GM18907 (cell line): ENCODE data around the gene CD3E.
"Not testable (repeated sequence)": the region's sequence is repeated elsewhere in the genome, so short reads cannot be mapped to it uniquely, and the experiment has no call there.

Experiments
- ATAC-seq: cut with Tn5 transposase; IDR thresholded peaks from one replicate; pipeline ENCODE4 v1.9.1; 2021; ENCODE audit warnings: mild to moderate bottlenecking, moderate library complexity; ENCODE audit not compliant: unreplicated experiment

CD3E gene

DNA sequence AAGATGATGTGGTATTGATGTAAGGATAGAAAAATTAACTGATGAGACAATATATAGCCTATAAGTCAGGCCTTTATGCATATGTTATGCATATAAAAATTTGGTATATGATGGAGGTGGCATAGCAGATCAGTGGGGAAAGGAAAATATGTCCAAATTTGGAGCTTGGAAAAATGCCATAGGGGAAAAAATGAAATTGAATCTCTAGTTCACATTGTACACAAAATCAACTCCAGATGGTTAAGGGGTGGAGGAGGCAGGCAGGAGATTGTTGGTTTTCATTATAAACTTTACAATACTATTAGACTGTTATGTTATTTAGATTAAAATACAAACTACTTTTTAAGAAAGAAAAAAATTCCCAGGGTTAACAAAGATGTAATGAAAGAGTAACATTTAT lies 15.1 kb upstream of the CD3E start:
- ATAC-seq, result no peak

DNA sequence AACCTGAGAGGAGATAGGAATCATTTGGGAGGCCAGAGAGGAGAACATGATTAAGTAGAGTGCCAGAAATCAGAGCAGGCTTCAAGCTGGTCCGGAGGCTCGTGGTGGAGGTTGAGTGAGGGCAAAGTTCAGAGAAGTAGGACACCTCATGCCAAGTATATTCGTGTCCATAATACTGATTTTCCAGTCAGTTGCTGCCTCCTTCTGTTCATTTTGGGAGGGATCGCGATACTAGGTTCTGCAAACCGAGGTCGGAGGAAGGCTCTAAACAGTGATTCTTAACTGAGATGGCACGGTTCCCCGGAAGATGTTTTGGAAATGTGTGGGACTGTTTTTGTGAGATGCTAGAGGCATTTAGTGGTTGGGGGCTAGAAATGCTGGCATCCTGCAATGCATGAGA lies 13.6 kb upstream of the CD3E start:
- no peak for ATAC-seq

DNA sequence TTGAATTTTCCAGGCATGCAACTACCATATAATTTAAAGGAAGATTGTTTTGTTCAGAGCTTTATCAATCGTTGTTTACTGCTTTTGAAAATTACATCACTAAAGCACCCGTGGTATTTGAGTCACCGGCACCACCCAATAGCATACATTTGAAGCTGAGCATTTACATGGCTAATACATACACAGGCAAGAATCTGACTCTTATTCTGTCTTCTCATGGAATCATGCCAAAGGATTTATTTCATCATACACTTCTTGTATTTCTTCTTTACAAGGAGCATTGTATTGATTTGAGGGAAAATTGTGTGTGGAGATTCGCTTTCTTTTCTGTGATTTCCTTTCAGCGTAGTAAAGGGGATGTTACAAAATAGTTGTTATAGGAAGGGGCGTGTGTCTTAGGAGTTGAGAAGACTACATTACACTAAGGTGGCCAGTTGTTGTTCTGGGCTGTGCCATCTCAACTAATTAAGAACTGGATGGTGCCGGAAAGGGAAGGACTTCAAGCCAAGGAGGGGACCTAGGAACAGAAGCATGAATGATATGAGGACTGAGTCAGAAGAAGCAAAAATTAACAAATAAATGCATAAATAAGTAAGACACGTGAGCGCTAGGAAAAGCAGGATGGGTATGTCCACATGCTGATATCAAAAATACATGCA lies 12.9 kb upstream of the CD3E start:
- ATAC-seq, result no peak

DNA sequence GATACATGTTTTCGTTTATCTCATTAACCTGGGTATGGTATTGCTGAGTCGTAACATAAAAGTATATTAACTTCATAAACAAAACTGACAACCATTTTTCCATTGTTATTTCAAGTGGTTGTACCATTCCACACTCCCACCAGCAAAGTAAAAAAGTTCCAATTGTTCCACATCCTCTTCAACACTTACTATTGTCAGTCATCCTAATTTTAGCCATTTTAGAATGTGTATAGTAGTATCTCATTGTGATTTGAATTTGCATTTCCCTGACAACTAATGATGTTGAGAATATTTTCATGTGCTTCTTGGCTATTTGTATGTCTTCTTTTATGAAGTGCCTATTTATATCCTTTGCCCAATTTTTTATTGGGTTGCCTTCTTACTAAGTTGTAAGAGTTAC lies 10.5 kb upstream of the CD3E start:
- no peak for ATAC-seq

DNA sequence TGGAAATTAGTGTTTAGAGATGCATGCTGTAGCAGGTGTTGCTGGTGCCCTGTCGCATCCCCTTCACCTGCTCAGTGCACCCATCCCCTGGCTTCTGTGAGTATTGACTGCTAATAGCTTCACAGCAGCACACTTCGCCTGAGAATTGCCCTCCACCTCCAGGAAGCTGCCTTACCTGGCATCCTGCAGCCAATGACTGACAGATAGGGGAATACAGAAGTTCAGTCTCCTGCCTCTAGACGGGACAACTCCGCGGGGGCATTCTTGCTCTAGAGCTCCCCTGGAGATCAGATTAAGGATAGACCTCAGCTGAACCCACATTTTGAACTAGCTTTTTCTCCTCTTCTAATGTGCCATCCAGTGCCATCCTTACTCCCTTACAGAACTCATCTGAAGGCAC lies 9.3 kb upstream of the CD3E start:
- no peak for ATAC-seq

DNA sequence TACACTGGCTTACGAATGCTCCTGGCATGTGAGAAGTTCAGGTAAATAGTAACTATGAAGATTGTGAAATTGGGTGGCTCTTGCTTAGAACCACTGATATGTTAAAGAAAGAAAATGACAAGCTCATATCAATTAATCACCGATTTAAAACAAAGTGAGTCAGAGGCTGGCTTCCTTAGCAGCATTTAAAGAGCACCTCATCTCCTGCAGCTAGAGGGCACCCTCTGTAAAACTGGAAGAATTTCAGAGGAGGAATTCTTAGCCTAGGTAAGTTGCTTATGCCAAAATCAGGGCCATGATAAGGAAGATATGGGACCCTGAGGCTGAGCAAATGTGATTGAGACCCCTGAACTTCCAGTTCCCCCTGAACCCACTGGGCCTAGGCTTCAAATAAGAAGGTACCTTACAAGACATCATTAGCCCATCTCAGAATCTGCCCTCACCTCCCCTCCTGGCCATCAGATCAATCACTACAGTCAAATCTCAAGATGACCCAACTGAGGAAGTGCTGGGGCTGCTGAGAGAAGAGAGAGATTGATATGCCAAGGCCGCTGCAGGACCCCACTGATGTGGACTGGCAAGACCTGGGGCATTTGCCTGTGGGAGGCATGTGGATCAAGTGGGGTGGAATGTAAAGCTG lies 8.6 kb upstream of the CD3E start:
- ATAC-seq, result no peak

DNA sequence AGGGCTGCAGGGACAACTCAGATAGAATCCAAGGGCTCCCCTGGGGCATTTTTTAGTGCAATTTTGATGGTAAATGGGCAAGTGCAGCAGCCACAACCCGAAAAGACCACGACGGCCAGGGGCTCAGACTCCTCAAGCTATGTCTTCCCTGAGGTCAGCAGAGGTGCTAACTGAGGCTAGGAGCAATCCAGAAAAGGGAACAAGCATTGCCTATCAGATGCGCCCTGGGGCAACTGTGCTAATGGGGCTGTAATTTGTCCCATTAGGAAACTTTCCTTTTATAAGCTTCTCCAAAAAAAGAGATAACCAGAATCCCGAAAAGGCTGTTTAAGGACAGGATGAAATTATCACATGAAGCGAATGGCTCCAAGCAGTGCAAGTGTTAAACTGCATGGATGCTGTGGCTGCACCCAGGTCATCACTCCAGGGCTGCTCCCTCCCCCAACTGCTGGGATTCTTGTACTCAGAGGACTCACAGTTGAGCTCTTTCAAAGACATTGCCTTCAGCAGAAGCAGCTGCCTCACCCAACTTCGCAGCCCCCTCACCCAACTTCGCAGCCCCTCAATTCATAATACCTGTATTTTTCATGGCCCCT lies 2.8 kb upstream of the CD3E start:
- ATAC-seq, result no peak

DNA sequence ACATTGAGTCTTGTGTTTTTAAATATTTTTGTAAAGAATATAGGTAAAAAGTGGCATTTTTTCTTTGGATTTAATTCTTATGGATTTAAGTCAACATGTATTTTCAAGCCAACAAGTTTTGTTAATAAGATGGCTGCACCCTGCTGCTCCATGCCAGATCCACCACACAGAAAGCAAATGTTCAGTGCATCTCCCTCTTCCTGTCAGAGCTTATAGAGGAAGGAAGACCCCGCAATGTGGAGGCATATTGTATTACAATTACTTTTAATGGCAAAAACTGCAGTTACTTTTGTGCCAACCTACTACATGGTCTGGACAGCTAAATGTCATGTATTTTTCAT lies 333 bp upstream of the CD3E start:
- ATAC-seq, result no peak

DNA sequence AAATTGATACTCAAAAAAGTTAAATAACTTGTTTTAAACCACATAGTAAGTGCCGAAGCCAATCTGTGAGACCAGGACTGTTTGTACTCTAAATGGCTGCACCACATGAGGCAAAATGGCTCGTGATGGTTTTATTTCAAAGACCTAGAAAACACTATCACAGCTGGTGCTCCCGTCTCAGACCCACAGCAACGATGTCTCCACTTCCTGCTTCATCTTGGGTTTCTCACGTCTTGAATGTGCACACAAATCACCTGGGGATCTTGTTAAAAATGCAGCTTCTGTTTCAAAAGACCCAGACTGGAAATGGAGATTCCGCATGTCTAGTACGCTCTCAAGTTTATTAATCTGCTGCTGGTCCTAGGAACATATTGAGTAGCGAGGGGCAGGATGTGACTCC lies 1.2 kb downstream of the CD3E start:
- no peak for ATAC-seq

DNA sequence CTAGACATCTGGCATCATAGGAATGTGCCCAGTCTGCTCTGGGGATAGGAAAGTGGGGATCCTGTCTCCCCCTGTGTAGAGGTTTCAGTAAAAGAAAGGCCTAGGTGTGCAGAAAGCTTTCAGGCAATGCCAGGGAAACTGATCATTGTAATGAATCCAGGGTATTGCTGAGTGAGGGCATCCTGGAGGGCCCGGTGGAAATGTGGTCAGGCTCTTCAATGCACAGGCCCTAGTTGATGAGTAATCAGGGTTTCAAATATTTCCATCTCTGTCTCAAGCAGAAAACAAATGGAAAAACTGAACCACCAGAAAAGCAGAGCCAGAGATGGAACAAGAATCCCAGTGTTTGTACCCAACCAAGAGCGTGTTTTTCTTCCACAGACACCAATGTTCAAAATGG lies 2.0 kb downstream of the CD3E start:
- ATAC-seq, result no peak

DNA sequence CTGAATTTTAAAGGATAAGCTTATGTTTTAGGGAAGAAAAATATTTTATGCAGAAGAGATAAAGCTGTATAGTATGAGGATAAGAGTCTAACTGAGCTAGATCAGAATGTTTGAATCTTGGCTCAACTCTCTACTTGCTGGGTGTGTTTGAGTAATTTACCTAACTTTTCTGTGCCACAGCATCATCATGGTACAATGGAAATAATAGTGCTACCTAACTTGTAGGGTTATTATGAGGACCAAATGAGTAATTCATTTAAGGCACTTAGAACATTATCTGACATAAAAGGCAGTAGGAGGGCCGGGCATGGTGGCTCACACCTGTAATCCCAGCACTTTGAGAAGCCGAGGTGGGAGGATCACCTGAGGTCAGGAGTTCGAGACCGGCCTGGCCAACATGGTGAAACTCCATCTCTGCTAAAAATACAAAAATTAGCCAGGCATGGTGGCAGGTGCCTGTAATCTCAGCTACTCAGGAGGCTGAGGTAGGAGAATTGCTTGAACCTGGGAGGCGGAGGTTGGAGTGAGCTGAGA lies 4.5 kb downstream of the CD3E start:
- not testable (repeated sequence) for ATAC-seq

DNA sequence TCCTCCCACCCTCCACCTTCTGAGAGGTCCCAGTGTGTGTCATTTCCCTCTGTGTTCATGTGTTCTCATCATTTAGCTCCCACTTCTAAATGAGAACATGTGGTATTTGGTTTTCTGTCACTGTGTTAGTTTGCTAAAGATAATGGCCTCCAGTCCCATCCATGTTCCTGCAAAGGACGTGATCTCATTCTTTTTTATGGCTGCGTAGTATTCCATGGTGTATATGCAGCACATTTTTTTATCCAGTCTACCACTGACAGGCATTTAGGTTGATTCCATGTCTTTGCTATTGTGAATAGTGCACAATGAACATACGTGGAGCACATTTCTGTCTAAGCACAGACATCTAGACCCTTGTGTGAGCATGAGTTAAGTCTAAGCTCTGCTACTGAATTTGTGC lies 5.7 kb downstream of the CD3E start:
- no peak for ATAC-seq

DNA sequence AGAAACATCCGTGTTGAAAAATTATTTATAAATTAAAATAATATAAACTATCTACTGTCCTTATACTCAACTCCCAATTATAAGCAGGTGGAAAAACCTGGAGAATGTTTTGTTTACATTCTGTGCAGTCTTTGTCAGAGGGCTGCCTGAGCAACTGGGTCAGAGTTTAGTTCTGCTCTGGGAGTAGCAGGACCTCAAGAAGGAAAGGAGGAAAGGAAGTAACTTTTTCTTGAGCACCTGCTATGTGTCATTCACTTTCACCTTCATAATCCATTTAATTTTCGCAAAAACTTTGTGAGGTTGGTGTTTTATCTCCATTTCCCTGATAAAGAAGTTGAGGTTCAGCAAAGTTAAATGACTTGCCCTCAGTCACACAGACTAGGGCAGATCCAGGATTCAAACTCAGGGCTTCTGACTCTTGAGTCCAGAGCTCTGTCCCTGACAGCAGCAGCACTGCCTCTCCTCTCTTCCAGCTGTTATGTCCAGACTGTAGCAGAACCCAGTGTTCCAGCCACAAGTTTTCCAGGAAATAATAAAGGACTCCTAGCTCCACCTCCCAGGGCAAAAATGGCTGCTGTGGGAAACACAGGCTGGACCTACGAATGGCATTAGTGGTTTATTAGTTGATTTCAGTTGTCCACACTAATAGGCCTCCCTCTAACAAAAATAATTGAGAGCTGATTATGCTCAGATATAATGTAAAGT lies 6.4 kb downstream of the CD3E start:
- ATAC-seq, result no peak

DNA sequence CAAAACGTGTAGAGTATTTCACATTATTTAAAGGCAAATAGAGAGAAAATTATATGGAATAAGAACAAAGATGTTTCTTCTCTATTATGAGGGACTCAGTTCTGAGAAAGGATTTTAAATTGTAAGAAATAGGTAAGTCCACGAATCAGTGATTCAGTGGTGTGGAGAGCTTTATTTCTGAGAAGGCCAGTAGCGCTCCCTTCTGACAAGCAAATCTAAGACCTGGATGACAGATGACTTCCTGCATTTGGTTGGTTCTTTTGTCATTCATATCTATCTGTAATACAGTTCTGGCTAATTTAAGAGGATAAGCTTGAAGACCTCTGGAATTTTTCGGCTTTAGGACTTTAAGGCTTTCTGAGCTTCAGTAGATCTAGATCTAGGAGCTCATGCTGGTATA lies 7.0 kb downstream of the CD3E start:
- no peak for ATAC-seq

DNA sequence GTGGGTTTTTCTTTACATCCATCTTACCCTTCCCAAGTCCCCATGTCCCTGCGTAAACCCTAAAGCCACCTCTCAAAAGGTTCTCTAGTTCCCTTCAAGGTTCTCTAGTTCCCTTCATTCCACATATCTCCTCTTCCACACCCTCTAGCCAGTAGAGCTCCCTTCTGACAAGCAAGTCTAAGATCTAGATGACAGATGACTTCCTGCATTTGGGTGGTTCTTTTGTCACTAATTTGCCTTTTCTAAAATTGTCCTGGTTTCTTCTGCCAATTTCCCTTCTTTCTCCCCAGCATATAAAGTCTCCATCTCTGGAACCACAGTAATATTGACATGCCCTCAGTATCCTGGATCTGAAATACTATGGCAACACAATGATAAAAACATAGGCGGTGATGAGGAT lies 7.8 kb downstream of the CD3E start:
- no peak for ATAC-seq

DNA sequence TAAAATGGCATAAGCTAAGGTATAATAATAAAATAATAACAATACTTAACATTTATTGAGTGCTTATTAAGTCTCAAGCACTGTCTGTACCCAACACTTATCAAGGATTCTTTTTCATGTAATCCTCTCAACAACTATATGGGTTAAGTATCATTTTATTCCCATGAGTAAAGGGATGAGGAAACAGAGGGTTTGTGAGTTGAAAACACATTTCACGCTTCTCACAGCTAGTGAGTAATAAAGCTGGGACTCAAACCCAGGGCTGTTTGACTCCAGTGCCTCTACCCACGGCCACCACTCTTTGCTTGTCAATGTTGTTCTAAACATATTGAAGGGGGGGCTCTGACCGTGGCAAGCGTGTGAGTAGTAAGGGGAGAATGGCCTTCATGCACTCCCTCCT lies 8.7 kb downstream of the CD3E start:
- ATAC-seq, result no peak

DNA sequence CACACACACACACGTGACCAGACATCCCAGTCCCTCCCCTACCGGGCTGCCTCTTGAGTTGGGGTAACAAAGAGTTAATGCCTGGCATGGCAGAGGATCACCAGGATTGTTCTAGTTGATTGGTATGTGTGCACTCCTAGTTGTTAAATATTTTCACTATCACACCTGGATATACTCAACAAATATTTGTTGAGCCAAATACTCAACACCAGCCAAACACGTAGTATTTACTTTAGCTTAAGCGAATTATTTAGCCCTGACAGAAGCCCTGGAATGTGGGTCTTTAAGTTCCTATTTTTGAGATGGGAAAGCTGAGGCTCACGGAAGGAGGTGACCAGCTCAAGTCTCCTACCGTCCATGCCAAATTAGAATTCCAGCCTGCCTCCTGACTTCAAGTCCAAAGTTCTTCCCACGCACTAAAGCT lies 10.5 kb downstream of the CD3E start:
- ATAC-seq, result no peak

DNA sequence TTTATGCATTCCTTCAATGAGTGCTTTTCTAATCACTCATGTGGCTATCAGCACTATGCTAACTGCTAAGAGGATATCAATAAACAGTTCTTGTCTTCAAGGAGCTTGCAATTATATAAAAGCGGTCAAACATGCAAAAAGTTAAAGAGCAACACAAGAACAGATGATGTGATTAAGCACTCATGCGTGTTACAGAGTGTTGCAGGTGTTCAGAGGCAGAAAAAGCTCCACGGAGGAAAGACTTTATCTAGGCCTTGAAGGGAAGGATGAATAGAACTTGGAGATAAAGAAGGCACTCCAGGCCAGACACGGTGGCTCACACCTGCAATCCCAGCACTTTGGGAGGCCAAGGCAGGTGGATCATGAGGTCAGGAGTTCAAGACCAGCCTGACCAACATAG lies 13.6 kb downstream of the CD3E start:
- no peak for ATAC-seq

DNA sequence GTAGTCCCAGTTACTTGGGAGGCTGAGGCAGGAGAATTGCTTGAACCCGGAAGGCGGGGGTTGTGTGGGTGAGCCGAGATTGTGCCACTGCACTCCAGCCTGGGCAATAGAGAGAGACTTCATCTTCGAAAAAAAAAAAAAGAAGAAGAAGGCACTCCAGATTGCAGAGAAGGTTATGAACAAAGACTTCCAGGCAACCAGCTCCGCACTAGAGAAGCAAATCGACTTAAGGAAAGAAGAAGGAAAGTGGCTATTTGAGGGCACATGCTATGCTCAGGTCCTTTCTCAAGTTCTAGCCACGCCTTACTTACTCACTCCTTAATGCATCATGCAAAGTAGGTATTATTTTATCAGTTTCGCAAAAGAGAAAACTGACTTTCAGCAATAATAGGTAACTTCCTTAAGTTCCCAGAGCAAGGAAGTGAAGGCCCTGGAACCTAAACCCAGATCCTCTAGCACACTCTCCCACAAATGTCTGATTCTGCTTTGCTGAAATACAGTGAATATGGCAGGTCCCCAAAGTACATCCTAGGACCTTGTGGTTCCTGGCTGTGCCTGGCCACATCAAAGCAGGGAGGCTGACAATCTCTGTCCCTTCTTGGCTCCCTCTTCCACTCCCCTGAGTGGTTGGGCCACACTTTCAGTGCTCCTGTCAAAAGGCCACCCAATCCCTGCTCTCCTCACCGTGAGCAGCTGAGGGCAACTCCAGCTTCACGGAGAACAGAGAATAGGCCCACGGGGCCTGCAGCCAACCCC lies 14.2 kb downstream of the CD3E start:
- no peak for ATAC-seq

DNA sequence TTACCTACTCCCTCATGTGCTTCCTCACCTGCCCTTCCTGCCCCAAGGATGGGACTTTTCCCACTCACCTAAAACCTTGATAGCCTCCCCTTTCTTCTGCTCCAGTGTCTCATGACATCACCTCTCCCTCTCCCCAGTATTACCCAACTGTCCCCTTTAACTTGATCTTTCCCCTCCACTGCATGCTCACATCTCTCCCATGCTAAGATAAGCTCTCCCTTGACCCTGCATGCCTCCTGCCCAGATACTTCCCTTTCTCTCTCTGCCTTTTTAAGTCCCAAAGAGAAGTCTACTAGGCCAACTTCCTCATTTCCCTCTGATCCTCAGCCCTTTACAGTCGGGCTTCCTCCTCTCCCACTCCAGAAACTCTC lies 14.8 kb downstream of the CD3E start:
- ATAC-seq, result no peak

DNA sequence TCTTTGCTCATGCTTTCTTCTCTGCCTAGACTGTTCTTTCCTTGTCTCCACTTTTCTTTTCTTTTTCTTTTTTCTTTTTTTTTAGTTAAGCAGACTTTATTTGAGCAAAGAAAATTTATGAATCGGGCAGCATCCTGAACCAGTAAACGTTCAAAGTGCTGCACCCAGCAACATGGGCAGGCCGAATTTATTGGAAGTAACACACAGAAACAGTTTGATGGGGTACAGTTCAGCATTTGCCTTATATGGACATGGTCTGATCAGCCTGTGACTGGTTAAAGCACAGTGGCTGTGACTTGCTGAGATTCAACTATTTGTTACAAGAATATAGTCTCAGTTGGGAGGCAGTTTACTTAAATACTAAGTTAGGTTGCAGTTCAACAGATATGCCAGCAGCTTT lies 16.0 kb downstream of the CD3E start:
- no peak for ATAC-seq
